Stimulated activated CD4-positive, alpha-beta T cell treated with anti-CD3 and anti-CD28 coated beads, Interleukin-2, amount 100 ng/mL, for 48 hours (primary cell): ENCODE data around the gene CD300LG.
"Not testable (repeated sequence)": the region's sequence is repeated elsewhere in the genome, so short reads cannot be mapped to it uniquely, and the experiment has no call there.

Source experiments
- DNase-seq, 2 donors: peaks; one replicate each; pipeline ENCODE4 v3.0.0-alpha.2; 2020

Gene CD300LG

DNA sequence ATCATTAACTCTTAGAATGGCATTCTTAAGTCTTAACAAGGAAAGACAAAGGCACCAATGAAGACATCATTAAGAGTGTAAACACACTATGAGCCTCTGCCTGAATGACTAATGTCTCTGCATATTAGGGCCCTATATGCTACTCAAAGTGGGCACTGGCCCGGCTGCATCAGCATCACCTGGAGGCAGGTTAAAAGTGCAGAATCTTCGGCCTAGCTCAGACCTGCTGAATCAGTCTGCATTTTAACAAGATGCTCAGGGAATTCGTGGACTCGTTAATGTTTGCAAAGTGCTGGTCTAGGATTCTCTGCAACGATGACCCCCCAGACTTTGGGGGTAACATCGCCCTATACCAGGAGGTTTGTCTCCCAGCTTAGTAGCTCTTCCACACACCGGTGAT, 20.8 kb upstream of the CD300LG start:
- DNase-seq: no peak

DNA sequence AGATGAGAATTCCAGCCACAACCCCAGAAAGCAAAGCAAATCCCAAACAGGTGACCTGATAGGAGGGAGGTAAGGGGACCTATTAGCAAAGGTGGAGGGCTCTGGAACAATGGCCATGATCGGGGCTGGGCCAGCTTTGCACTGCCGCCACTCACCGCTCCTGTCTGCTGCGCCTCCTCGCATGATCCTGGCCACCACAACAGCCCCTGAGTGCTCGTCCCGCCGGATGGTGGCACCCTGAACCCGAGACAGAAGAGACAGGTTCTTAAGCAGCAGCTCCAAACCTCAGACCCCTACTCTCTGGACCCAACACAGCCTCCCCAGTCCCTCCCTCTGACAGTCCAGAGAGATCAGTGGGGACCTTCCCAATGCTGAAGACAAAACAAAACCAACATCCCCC, 19.4 kb upstream of the CD300LG start:
- DNase-seq: no peak

DNA sequence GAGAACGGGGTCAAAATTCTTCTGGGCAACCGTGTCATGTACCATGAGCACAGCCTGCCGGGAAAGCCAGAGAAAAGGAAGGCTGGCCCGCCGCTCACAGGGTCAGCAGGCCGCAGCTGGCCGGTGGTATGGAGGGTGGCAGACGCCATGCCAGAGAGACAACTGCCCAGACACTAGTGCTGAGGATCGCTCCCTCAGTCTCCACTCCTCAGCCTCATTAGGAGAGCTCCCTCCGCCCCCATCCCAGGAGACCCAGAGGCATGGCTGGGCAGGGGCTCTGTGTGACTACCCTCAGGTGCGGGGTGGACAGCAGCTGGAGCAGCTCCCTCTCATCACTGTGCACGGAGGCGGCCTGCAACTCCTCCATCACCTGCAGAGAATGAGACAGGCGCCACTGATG, 17.2 kb upstream of the CD300LG start:
- DNase-seq: no peak

DNA sequence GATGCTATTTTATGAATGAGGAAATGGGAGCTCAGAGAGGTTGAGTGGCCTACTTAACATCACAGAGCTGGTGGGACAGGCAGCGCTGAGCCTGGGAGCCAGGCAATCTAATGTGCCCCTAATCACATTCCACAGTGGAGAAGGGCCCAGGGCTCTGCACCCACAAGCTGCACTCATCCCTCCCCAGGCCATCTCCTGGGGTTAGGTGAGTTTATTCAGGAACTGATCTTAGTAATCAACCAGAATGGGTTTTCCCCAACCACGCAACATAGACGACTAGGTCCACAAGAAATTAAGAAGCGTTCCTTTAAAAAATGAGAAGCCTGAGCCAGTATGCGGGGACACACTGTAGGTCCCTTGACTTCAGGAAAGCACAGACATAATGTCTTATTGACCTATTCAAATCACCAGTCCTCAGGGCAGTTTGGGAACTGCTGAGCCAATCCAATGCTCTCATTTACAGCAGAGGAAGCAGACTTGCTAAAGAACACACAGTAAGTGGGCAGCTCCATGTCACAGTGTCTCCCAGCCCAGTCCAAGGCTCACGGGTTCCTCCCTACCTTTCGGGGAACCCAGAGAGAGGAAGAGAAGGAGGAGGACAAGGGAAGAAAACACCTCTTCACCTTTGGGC, 16.4 kb upstream of the CD300LG start:
- DNase-seq: no peak

DNA sequence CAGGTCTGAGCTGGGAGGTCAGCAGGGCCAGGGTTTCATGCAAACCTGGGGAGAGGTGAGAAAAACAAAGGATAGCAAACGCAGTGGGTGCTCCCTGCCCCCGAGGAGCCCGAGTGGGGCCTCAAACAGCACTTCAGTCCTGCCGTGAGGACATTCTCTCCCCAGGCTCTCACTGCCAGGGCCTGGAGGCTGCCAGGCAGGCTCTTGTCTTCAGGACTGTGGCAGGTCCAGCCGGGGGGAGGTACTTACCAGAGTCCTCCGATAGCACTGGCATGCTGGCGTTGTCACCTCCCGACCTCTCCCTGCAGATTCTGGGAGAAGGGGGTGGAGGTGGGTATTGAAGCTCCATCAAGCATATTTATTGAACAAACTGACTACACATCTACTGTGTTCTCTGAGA, 15.3 kb upstream of the CD300LG start:
- no peak for DNase-seq

DNA sequence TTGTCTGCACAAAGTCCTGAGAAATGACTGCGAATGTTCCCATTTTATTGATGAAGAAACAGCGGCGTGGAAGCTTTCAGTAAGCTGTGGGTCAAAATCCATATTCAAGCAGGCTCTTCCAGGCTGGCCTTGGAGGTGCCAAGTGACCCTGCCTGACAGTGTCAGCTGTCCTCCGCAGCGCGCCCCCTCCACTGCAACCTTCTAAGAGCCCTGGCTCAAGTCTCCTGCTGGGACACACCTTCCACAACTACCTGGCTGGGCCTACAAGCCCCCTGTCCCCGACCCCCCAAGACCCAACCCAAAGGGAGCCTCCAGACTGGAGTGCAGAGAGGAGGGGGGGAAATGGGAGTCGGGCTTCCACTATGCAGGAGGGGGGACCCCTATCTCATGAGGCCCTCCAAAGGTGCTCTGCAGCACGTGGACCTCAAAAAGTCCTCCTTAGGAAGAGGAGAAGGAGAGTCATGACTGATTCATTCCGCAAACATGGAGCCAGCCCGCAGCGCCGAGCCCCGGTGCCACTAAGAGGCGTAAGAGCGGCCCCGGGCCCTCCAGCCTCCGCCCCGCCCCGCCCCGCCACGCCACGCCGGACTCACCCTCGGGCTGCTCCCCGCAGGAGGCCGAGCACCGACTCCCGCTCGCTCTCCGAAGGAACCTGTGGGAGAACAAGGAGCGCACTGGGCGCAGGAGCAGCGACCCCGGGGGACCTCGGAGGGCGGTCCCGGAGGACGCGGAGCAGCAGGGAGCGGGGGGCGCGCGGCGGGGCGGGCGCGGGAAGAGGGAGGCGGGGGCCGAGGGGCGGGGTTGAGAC, 14.6 kb upstream of the CD300LG start:
- DNase-seq: no peak

DNA sequence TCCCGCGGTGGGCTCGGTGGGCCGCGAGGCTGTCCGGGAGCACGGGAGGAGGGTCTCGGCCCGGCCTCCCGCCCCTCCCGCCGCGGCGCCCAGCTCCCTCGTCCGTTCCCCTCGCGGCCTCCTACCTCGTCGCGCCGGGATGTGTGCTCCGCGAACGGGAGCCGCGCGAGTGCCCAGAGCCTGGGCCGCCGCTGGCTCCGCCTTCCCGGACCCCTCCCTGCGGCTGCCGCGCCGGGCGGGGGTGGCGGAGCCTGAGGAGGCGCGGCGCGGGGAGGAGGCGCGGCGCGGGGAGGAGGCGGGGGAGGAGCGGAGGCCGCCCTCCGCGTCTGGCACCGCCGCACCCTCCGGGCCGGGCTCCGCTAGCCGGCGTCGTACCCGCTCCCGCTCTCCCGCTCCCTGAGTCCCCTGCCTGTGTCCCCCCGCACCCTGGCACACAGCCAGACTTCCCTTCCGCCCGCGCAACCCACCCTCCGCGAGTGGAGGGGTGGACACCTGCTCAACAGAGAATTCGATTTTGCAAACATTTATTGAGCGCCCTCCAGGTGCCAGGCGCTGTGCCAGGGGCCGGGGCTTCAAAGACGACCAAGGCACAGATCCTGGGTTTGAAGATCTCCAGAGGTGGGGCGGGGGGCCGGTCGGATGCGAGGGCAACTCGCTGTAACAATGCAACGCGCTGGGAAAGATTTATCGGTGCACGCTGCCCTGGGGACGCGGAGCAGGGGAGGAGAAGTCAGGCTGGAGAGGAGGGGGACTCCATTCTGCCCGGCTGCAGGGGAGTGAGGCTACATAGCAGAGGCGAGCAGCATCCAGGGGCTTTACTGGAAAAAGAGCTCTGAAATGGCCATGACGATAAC, 13.8 kb upstream of the CD300LG start, which contains the start of gene MPP3:
Gene MPP3 (minus strand): TSS at position 171 of the 854 bp plus-strand sequence. CDS start 1,240 bp downstream, outside the sequence.
- DNase-seq: peak; percentile 16 to 25

DNA sequence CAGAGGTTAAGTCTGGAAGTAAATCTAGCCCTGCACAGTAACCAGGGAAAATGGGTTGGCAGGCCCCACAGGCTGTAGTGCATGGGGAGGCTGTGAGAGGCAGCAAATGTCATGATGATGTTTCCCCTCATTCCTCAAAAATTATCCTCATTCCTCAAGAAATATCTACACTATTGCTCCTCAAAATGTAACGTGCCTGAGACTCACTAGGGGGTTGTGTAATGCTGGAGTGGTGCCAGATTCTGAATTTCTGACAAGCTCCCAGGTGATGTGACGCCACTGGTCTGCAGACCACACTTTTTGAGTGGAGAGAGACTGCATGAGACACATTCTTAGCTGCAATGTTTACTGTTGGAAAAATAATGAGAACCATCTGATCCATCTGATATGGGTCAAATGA, 12.9 kb upstream of the CD300LG start:
- DNase-seq: no peak

DNA sequence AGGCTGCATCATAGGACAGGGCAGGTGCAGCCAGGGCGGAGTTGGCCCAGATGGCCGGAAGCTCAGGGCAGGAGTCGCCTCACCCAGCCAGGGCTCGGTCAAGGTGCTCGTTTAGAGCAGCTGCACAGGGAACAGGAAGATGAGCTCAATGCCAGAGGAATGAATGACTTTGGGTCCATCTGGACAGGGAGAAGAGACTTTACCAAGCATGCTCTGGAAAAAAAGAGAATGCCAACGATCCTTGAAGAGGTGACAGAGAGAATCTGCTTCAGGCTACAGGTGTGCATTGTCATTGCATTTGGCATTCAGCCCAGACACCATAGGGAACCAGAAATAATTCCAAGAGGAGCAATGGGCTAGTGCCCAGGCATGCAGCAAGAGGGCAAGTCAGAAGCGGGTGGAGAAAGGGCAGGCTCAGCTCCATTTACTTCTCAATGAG, 7.3 kb upstream of the CD300LG start:
- DNase-seq: no peak

DNA sequence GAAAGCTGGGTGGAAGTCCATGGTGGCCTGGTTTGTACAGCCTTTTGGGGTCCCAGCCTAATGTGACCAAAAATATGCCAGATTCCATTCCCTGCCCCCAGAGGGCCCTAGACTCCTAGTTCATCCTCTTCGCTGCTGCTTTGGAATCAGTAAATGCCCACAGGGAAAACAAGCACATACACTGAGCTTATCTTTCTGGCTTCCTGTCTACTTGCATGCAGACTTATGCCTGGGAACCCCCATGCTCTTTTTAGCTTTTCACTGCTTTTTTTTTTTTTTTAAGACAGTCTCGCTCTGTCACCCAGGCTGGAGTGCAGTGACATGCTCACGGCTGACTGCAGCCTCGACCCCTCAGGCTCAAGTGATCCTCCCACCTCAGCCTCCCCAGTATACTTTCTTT, 6.2 kb upstream of the CD300LG start:
- no peak for DNase-seq

DNA sequence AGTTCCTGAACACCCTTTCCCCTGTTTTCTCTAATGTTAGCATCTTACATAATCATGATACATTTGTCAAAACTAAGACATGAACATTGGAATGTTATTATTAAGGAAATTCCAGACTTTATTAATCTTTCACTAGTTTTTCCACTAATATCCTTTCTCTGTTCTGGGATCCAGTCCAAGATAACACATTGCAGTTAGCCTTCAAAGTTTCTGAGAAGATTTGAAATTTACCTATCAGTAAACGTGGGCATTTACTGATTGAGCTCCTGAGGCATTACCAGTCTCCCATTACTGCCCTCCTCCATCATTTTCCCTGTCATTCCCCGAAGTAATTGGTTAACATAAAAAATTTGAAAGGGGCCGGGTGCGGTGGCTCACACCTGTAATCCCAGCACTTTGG, 5.7 kb upstream of the CD300LG start:
- DNase-seq: no peak

DNA sequence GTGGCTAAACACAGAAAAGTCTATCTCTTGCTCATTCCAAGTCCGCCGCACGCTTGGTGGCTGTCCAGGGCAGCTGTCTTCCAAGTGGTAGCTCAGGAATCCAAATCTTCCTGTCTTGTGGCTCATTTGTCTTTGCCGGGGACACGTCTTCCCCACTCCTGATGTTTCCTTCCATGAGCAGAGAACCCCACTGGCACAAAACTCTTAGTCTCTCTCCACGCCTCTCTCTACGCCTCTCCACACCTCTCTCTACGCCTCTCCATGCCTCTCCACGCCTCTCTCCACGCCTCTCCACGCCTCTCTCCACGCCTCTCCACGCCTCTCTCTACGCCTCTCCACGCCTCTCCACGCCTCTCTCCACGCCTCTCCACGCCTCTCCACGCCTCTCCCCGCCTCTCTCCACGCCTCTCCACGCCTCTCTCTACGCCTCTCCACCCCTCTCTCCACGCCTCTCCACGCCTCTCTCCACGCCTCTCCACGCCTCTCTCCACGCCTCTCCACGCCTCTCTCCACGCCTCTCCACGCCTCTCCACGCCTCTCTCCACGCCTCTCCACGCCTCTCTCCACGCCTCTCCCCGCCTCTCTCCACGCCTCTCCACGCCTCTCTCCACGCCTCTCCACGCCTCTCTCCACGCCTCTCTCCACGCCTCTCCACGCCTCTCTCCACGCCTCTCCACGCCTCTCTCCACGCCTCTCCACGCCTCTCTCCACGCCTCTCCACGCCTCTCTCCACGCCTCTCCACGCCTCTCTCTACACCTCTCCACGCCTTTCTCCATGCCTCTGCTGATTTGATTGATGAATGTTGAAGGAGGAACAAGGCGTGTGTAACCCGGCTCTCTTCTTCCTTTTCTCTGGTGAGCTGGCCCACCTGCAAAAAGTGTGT, 4.6 kb upstream of the CD300LG start:
- DNase-seq: not testable (repeated sequence)

DNA sequence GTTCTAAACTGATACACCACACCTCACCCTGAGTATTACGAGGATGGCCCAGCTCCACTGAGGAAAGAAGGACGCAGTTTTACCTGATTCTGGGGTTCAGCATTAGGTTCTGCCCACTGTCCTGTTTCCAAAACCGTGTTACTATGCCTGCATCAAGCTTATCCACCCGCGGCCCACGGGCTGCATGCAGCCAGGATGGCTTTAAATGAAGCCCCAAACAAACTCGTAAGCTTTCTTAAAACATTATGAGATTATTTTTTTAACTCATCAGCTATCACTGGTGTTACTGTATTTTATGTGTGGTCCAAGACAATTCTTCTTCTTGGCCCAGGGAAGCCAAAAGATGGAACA, 4.0 kb upstream of the CD300LG start:
- no peak for DNase-seq

DNA sequence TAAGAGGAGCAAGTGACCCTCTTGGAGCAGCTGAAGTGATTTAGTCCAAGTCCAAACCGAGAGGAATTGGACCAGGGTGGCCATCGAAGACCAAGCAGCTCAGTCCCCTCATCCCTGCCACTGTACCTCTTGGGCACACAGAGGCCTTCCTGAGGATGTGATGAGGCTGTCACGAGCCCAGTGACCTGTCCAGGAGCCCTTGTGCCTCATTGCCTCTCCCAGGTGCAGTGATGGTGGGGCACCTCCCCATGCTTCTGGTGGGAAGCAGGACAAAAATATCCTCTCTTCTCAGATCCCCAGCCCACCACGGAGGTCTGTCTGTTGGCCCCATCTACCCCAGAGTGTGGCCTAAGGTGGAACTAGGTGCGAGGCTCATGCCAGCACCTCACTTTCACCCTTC, 2.7 kb upstream of the CD300LG start:
- no peak for DNase-seq

DNA sequence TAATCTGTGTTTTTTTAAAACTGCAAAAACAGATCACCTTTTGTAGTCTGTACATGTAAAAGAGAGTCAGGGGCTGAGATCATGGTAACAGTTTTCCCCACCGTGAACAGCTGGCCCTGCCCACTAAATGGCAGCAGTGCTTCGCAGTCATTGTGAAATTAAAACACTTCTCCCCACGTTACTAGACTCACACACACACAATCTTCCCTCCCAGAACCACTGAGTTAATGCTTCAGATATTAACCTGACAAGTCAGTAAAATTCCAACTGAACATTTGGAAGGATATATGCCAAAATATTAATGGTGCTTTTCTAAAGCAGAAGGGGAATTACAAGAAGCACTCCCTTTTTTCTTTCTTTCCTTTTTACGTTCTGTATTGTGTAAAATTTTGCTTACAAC, 1.2 kb upstream of the CD300LG start:
- DNase-seq: no peak

DNA sequence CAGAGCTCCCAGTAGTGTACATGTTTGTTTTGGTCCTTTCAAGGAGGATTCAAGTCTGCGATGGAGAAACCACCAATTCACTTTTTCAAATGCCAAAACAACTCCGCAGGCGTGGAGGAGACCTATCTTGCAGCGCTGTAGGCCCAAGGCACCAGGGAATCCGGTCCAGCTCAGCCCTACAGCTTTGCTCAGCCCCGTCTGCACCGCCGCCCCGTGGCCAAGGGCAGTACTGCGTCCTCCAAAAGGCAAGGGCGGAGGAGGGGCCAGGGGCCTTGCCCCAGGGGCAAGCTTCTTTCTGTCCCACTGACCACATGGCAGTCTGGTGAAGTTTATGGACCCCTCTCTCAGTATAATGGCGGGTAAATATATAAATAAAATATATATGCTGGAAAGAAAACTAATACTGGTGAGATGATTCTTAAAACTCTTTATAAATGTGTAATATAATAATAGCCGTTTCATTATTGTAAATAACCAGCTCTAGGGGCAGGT, 709 bp upstream of the CD300LG start:
- peak; percentile 86 for DNase-seq

DNA sequence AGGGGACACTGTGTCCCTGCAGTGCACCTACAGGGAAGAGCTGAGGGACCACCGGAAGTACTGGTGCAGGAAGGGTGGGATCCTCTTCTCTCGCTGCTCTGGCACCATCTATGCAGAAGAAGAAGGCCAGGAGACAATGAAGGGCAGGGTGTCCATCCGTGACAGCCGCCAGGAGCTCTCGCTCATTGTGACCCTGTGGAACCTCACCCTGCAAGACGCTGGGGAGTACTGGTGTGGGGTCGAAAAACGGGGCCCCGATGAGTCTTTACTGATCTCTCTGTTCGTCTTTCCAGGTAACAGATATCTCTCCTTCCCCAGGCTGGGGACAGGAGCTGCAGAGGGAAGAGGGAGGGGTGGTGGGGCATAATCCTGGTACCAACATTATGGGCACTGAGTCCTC, 1.6 kb downstream of the CD300LG start:
- DNase-seq: no peak

DNA sequence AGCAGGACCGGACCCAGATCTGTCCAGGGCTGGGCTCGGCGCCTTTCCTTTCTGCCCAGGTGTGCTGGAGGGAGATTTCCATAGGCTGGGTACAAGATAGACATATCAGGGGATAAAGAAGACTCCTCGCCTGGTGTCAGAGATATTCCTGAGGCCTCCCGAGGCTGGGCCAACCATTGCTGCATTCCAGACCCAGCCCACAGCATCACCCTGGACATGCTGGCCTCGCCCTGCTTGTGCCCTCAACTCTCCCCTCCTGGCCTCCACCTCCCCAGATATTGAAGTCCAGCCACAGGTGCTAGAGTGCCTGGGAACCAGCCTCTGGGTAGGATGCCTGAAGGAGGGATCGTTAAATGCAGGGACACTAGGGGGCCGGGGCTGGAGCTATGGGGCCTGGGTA, 2.1 kb downstream of the CD300LG start:
- DNase-seq: no peak

DNA sequence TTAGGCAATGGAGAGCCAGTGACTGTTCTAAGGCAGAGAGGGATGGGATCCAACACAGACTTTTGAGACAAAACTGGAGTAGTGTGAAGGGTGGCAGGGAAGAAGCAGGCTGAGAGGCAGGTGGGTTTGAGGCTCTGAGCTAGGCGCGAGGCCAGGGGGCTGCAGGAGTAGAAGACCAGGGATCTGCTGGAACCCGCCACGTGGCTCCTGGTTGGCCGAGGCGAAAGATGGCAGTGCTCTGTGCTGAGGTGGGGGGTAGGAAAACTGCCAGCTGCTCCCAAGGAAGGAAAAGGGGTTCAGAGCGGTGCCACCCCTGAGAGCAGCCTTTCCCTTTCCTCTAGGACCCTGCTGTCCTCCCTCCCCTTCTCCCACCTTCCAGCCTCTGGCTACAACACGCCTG, 5.6 kb downstream of the CD300LG start:
- DNase-seq: no peak

DNA sequence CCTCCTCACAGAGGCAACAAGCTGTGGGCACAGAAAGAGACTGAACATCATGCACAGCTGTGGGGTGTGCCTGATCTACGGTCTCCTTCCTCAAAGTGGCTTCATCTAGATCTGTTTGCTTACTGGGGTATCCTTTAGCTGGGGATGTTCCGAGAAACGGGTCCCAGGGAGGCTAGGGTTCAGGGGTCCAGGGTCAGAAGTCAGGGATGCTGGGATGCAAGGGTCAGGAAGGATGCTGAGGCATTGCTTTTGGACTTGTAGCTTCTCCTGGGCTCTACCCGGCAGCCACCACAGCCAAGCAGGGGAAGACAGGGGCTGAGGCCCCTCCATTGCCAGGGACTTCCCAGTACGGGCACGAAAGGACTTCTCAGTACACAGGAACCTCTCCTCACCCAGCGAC, 6.6 kb downstream of the CD300LG start:
- no peak for DNase-seq

DNA sequence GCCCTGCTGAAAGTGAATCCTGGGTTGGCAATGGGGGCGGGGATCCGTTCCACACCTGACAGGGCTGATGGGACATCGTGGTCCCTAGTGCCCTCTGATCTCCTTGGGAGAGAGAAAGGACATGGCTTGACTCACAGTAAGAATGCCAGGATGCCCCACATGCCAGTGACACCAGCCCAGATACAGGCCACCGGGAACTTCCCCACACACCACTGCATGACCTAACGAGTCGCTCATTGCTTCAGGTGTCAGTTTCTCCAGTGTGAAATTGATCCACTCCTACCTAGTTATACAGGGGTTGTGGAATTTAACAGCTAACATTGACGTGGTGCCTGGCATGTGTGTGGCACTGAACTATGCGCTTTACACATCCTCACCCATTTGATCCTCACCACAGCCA, 7.5 kb downstream of the CD300LG start:
- no peak for DNase-seq

DNA sequence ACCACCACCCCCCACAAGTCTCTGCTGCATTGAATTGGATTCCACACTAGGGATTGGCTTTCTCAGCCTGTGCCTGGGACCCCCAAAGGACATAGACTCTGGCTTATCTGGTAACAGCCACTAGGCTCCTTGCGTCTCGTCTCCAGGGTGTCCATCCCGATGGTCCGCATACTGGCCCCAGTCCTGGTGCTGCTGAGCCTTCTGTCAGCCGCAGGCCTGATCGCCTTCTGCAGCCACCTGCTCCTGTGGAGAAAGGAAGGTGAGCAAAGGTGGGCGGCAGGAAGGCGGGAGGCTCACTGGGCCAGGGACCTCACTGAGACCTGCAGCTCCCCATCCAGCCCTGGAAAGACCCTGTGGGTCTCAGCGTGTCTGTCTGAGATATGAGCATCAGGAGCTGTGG, 8.1 kb downstream of the CD300LG start:
- no peak for DNase-seq

DNA sequence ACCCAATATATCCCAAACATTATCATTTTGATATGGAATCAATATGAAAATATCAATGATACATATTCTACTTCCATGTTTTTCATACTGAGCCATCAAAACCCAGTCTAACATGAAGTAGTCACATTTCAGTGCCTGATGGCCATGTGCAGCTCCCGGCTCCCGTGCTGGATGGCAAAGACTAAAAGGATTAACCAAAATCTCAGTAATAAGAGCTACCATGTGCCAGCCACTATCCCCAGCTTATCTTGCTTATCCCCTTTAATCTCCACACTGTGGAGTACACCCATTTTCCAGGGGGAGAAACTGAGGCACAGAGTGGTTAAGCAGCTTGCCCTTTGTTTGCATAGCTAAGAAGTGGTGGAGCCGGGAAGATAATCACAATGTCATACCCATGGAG, 9.2 kb downstream of the CD300LG start:
- DNase-seq: no peak
